Panc1 (cell line): Measurements from ENCODE around the gene YY1AP1. TPM values are rescaled to one million over a fixed set of nuclear protein-coding genes. Genes with fewer than 3 reads are reported as not detected.

Source experiments
- ATAC-seq: fragments of 200-7000 bp; cut with Tn5 transposase; 2 replicates; pipeline ENCODE4 v1.9.1; 2020; ENCODE audit warnings: mild to moderate bottlenecking, moderate library complexity
- BruUV-seq: library from RNA; stranded (reverse); fragments of 400-500 nt; replicated peaks from 2 replicates; lab custom pipeline; 2021; lab: Mats Ljungman, UMichigan
- CTCF ChIA-PET: fragments of 300-600 bp; sonication (Branson Sonifier 250); formaldehyde crosslinking; loops from one replicate; lab custom pipeline; 2022; ENCODE audit warnings: antibody characterized with exemption; lab: Charles Lee
- POLR2A ChIA-PET: fragments of 300-600 bp; sonication (Branson Sonifier 250); formaldehyde crosslinking; loops from one replicate; lab custom pipeline; 2022; ENCODE audit warnings: antibody characterized with exemption; lab: Charles Lee
- DNase-seq: peaks from one replicate; pipeline ENCODE4 v3.0.0-alpha.2; 2010; ENCODE audit warnings: low read depth, low spot score
- H3K27ac ChIP-seq: 2 replicates; pipeline ENCODE4 v1.5.1; 2011; ENCODE audit warnings: mild to moderate bottlenecking, low read length, inconsistent platforms
- H3K27me3 ChIP-seq: fragments of 200-500 bp; sonication (Bioruptor generic); 2 replicates; pipeline ENCODE4 v1.6.0; 2014; ENCODE audit warnings: low read length, inconsistent platforms; ENCODE audit not compliant: control insufficient read depth, insufficient read depth
- H3K36me3 ChIP-seq: fragments of 200-500 bp; sonication (Bioruptor generic); 2 replicates; pipeline ENCODE4 v1.5.1; 2014; ENCODE audit warnings: inconsistent platforms, mild to moderate bottlenecking, low read length, moderate library complexity; ENCODE audit not compliant: control insufficient read depth, insufficient read depth
- H3K4me1 ChIP-seq: 2 replicates; pipeline ENCODE4 v1.5.1; 2011; ENCODE audit warnings: inconsistent platforms, mild to moderate bottlenecking, low read length, moderate library complexity; ENCODE audit not compliant: control insufficient read depth, insufficient read depth
- H3K4me3 ChIP-seq, 2 experiments: 2 replicates each; pipeline ENCODE4 v1.5.1; 2011 to 2012; ENCODE audit warnings: low read depth in 2 of 2, low read length in 2 of 2, mild to moderate bottlenecking in 2 of 2, inconsistent platforms in 1 of 2, moderate library complexity in 1 of 2
- H3K9me3 ChIP-seq: fragments of 200-500 bp; sonication (Bioruptor generic); 2 replicates; pipeline ENCODE4 v1.5.1; 2014; ENCODE audit warnings: low read depth, mild to moderate bottlenecking, inconsistent platforms, low read length, moderate library complexity; ENCODE audit not compliant: control insufficient read depth, insufficient read depth
- CTCF ChIP-seq: fragments of 450-650 bp; IDR thresholded peaks from 2 replicates; pipeline ENCODE4 v1.5.1; 2017; ENCODE audit warnings: mild to moderate bottlenecking
- POLR2AphosphoS5 ChIP-seq: IDR thresholded peaks from 2 replicates; pipeline ENCODE4 v1.6.1; 2012; ENCODE audit warnings: mild to moderate bottlenecking, low read depth, low read length, moderate library complexity
- REST ChIP-seq, 2 experiments: IDR thresholded peaks; 2 replicates each; pipeline ENCODE4 v1.6.1; 2011 to 2012; ENCODE audit warnings: low read depth in 2 of 2, control low read depth in 1 of 2, low read length in 1 of 2, mild to moderate bottlenecking in 1 of 2, moderate library complexity in 1 of 2; ENCODE audit not compliant: insufficient read depth in 1 of 2
- SIN3A ChIP-seq: IDR thresholded peaks from 2 replicates; pipeline ENCODE4 v1.6.1; 2012; ENCODE audit warnings: low read depth, mild to moderate bottlenecking, low read length, moderate library complexity, borderline replicate concordance; ENCODE audit not compliant: insufficient read depth
- TCF7L2 ChIP-seq: IDR thresholded peaks from 2 replicates; pipeline ENCODE4 v1.6.1; 2011; ENCODE audit warnings: mild to moderate bottlenecking, low read depth, low read length, inconsistent platforms
- in situ Hi-C: cut with HindIII; loops from 2 replicates; pipeline ENCODE4 v1.10.0; 2016; ENCODE audit warnings: low sequenced_read_pairs, low pct_unique_long_range_greater_than_20kb
- intact Hi-C: fragments of 100-400 bp; cut with micrococcal nuclease; formaldehyde crosslinking; loops from one replicate; pipeline ENCODE4 v1.10.0; 2022; ENCODE audit not compliant: unreplicated experiment
- total RNA-seq: library from RNA; stranded (reverse); gene quantifications from one replicate; pipeline ENCODE4 v1.2.1, GENCODE V29; 2021; ENCODE audit not compliant: unreplicated experiment

The YY1AP1 gene
- total RNA-seq, 1 experiment from 2014 or later, result 58.7 TPM

GRCh38 chr1:155697046-155697445 is 8.5 kb upstream of the YY1AP1 start:
- Histone ChIP-seq H3K27me3 (no peaks in the 10 kb centered on the region), H3K4me3 (no peak overlapping the region), H3K27ac (no peak overlapping the region), H3K9me3 (no peaks in the 10 kb centered on the region; the same call in 1 of the 2 replicates), H3K4me1 (peaks cover 6% of the 10 kb centered on the region), H3K36me3 (peaks cover 7% of the 10 kb centered on the region; the same call in 1 of the 2 replicates)
- intact Hi-C loops (no loop called here), in situ Hi-C loops (no loop called here)
- no peak for DNase-seq
- POLR2A ChIA-PET, result no interaction called here
- TF ChIP-seq TCF7L2 (no peak), SIN3A (no peak), CTCF (no peak), REST (IDR thresholded peaks at IDR 0.05; ENCODE audit: insufficient read depth in 1 of 2, low read depth in 2 of 2, low read length in 1 of 2) (no peak), POLR2AphosphoS5 (no peak)
- ATAC-seq, result no peak
- BruUV-seq, result no TSS peak
- CTCF ChIA-PET, result no interaction called here

GRCh38 chr1:155696524-155696923 is 8.0 kb upstream of the YY1AP1 start:
- in situ Hi-C loops (no loop called here), intact Hi-C loops (no loop called here)
- no TSS peak for BruUV-seq
- no peaks in the 10 kb centered on the region; the same call in 1 of the 2 replicates for H3K9me3 ChIP-seq
- ATAC-seq (no peak), DNase-seq (no peak)
- no peak overlapping the region for H3K27ac ChIP-seq
- no peaks in the 10 kb centered on the region for H3K27me3 ChIP-seq
- no peak for TF ChIP-seq TCF7L2
- no peak for TF ChIP-seq REST (IDR thresholded peaks at IDR 0.05; ENCODE audit: insufficient read depth in 1 of 2, low read depth in 2 of 2, low read length in 1 of 2)
- TF ChIP-seq CTCF, result no peak
- no peak for TF ChIP-seq POLR2AphosphoS5
- TF ChIP-seq SIN3A, result no peak
- ChIA-PET POLR2A (no interaction called here), CTCF (no interaction called here)
- peaks cover 9% of the 10 kb centered on the region; the same call in 1 of the 2 replicates for H3K36me3 ChIP-seq
- H3K4me1 ChIP-seq, result peaks cover 6% of the 10 kb centered on the region
- no peak overlapping the region for H3K4me3 ChIP-seq
